A673 (cell line): ENCODE results near the gene SLC51A.

ENCODE experiments used
- CTCF ChIP-seq: fragments of 300-800, 200-600 bp; sonication (generic); conservative IDR thresholded peaks from 2 replicates; pipeline ENCODE4 v1.5.1; 2017; ENCODE audit warnings: low read depth, mild to moderate bottlenecking, antibody characterized with exemption, low read length, moderate library complexity, mixed read lengths
- EZH2 ChIP-seq: fragments of 200-600 bp; sonication (generic); IDR thresholded peaks from 2 replicates; pipeline ENCODE4 v1.6.1; 2017; ENCODE audit warnings: borderline replicate concordance, low read depth, mild to moderate bottlenecking, mixed read lengths, antibody characterized with exemption, low read length; ENCODE audit not compliant: poor library complexity, severe bottlenecking

- TF ChIP-seq CTCF, result no peak
- no peak for TF ChIP-seq EZH2
These were observed 3.6 kb downstream of the SLC51A start for GRCh38 chr3:196219970-196220311.
